ENCODE measurements around the gene DGKB. TPM values are rescaled to one million over a fixed set of nuclear protein-coding genes. Genes with fewer than 3 reads are reported as not detected.

Gene DGKB
- polyA plus RNA-seq, 1 experiment, result 0.04 TPM

DNA sequence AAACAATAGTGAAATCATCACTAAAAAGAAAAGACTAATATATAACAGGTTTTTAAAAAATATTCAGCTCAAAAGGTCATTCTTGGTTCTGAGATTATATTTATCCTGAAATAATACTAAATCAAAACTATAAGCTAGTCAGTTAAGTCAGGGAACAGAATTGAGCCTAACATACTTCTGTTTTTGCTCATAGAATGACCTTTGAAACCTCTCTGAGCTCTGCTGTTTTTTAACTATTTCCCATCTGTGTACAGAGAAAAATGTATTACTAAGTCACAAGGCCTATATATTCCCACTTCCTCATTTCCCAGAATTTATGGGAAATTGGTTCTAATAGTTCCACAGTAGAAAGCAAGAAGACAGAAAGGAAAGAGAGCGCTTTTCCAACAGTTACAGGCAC lies 566.3 kb downstream of the DGKB start:
- H3K27ac ChIP-seq (ENCODE audit: low read depth, low read length), result no peak overlapping the region
- no peak for DNase-seq (ENCODE audit: low read depth, low spot score)
- CTCF ChIA-PET, result no interaction called here
- TF ChIP-seq, protein P1, sequence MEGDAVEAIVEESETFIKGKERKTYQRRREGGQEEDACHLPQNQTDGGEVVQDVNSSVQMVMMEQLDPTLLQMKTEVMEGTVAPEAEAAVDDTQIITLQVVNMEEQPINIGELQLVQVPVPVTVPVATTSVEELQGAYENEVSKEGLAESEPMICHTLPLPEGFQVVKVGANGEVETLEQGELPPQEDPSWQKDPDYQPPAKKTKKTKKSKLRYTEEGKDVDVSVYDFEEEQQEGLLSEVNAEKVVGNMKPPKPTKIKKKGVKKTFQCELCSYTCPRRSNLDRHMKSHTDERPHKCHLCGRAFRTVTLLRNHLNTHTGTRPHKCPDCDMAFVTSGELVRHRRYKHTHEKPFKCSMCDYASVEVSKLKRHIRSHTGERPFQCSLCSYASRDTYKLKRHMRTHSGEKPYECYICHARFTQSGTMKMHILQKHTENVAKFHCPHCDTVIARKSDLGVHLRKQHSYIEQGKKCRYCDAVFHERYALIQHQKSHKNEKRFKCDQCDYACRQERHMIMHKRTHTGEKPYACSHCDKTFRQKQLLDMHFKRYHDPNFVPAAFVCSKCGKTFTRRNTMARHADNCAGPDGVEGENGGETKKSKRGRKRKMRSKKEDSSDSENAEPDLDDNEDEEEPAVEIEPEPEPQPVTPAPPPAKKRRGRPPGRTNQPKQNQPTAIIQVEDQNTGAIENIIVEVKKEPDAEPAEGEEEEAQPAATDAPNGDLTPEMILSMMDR (IDR thresholded peaks at IDR 0.05; ENCODE audit: low read depth, low read length), result no peak
- H3K27me3 ChIP-seq (ENCODE audit: control insufficient read depth, insufficient read depth, low read length), result no peaks in the 10 kb centered on the region
- H3K9me3 ChIP-seq (ENCODE audit: control insufficient read depth, insufficient read depth, low read length), result no peaks in the 10 kb centered on the region
- POLR2A ChIA-PET, result no interaction called here
- no peak overlapping the region for H3K4me3 ChIP-seq (ENCODE audit: low read depth, low read length)

DNA sequence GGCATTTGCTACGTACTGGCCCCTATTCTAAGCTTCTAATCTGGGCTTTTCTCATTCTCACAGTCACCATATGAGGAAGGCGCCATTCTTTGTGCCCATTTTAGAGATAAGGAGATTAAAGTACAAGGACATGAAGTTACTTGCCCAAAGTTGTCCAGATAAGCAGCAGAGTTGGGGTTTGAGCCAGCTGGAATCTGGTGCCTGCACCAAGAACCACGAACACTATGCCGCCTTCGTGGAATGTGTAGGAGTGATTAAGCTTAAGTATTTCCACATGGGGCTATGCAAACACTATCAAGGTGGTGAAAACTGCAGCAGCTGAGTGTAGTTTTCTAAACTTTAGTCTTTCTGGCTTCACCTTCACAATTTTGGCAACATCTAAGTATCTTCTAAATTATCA lies 570.4 kb downstream of the DGKB start:
- Histone ChIP-seq H3K9me3 (ENCODE audit: control insufficient read depth, insufficient read depth, low read length) (no peaks in the 10 kb centered on the region), H3K4me3 (ENCODE audit: low read depth, low read length) (no peak overlapping the region), H3K27ac (ENCODE audit: low read depth, low read length) (no peak overlapping the region), H3K27me3 (ENCODE audit: control insufficient read depth, insufficient read depth, low read length) (no peaks in the 10 kb centered on the region)
- TF ChIP-seq, protein P1 (IDR thresholded peaks at IDR 0.05; ENCODE audit: low read depth, low read length), result no peak
- CTCF ChIA-PET, result no interaction called here
- POLR2A ChIA-PET, result no interaction called here
- no peak for DNase-seq (ENCODE audit: low read depth, low spot score)

DNA sequence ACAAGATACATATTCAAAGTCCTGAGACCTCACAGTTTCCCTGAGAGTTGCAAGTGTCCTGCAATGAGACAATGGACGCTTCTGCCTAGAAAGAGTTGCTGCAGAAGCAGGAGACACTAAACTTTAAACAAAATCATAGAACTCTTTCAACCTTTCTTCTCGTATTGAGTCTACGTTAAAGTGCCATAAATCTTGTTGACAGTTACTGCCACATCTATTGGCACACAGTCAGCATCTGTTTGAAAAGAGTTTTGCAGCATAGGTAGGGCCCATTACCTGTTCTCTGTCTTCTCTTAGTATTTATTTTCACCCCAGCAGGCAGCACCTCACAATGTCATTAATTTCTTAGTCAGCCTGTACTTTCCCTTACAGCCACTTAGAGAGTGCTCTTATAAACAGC lies 577.8 kb downstream of the DGKB start:
- no peaks in the 10 kb centered on the region for H3K27me3 ChIP-seq (ENCODE audit: control insufficient read depth, insufficient read depth, low read length)
- no peaks in the 10 kb centered on the region for H3K9me3 ChIP-seq (ENCODE audit: control insufficient read depth, insufficient read depth, low read length)
- ChIA-PET POLR2A (no interaction called here), CTCF (no interaction called here)
- no peak overlapping the region for H3K27ac ChIP-seq (ENCODE audit: low read depth, low read length)
- no peak overlapping the region for H3K4me3 ChIP-seq (ENCODE audit: low read depth, low read length)
- TF ChIP-seq, protein P1 (IDR thresholded peaks at IDR 0.05; ENCODE audit: low read depth, low read length), result no peak
- DNase-seq (ENCODE audit: low read depth, low spot score), result no peak

DNA sequence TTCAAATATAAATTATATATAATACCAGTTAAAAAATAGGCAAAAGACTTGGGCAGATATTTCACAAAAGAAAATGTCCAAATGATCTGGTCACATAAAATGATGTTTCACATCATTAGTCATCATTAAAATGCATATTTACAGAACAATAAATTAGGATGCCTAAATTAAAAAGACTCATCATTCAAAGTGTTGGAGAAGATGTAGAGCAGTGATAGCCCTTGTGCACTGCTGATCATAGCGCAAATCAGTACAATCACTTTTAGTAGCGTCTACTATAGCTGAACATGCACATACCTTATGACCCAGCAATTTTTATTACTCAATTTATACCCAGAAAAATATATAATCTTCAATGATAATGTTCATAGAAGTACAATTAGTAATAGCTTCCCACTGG lies 579.8 kb downstream of the DGKB start:
- H3K9me3 ChIP-seq (ENCODE audit: control insufficient read depth, insufficient read depth, low read length), result no peaks in the 10 kb centered on the region
- H3K4me3 ChIP-seq (ENCODE audit: low read depth, low read length), result no peak overlapping the region
- H3K27me3 ChIP-seq (ENCODE audit: control insufficient read depth, insufficient read depth, low read length), result no peaks in the 10 kb centered on the region
- ChIA-PET POLR2A (no interaction called here), CTCF (no interaction called here)
- TF ChIP-seq, protein P1 (IDR thresholded peaks at IDR 0.05; ENCODE audit: low read depth, low read length), result no peak
- DNase-seq (ENCODE audit: low read depth, low spot score), result no peak
- H3K27ac ChIP-seq (ENCODE audit: low read depth, low read length), result no peak overlapping the region

DNA sequence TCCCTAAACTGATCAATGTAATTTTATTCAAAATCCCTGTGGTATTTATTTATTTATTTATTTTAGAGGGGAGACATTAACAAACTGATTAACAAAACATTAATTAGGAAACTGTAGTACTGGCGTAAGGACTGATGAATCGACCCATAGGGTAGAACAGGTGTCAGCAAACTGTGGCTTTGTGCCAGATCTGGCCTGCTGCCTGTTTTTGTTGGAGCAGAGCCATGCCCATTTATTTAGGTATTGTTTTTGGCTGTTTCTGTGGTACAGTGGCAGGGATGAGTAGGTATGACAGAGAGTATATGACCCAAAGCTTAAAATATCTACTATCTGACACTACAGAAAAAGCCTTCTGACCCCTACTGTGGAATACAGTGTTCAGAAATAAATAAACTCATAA lies 580.6 kb downstream of the DGKB start:
- no peaks in the 10 kb centered on the region for H3K9me3 ChIP-seq (ENCODE audit: control insufficient read depth, insufficient read depth, low read length)
- no peak overlapping the region for H3K27ac ChIP-seq (ENCODE audit: low read depth, low read length)
- ChIA-PET CTCF (no interaction called here), POLR2A (no interaction called here)
- no peak for DNase-seq (ENCODE audit: low read depth, low spot score)
- H3K4me3 ChIP-seq (ENCODE audit: low read depth, low read length), result no peak overlapping the region
- TF ChIP-seq, protein P1 (IDR thresholded peaks at IDR 0.05; ENCODE audit: low read depth, low read length), result no peak
- H3K27me3 ChIP-seq (ENCODE audit: control insufficient read depth, insufficient read depth, low read length), result no peaks in the 10 kb centered on the region

Measured in AG04450 (cell line).